HG03039 (cell line): ENCODE data around the gene MRPS2.
"Not testable (repeated sequence)": the region's sequence is repeated elsewhere in the genome, so short reads cannot be mapped to it uniquely, and the experiment has no call there.

Source experiments
- ATAC-seq: cut with Tn5 transposase; IDR thresholded peaks from one replicate; pipeline ENCODE4 v1.9.1; 2021; ENCODE audit warnings: mild to moderate bottlenecking, moderate library complexity; ENCODE audit not compliant: unreplicated experiment

Gene MRPS2

DNA sequence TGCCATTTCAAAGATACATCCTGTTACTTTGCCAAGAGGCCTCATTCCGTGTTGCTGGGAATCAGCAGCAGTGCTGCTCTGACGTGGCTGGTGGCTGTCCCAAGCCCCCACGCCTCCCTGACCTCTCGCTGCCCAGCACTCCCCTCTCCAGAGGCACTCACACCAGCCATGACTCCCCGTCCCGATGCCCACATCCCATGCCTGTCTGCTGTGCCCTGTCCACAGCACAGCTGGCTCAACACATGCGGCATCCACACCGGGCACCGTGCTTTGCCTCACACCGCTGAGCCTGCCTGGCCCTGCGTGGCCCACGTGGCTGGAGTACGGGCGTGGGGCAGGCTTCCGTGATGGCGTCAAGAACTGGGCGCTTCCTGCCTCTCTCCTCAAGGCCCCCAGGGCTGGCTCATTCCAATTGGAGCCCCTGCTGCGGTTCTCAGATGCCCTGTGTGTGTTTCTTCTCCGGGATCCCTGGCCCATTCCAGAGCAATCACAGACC lies 12.9 kb downstream of the MRPS2 start:
- no peak for ATAC-seq

DNA sequence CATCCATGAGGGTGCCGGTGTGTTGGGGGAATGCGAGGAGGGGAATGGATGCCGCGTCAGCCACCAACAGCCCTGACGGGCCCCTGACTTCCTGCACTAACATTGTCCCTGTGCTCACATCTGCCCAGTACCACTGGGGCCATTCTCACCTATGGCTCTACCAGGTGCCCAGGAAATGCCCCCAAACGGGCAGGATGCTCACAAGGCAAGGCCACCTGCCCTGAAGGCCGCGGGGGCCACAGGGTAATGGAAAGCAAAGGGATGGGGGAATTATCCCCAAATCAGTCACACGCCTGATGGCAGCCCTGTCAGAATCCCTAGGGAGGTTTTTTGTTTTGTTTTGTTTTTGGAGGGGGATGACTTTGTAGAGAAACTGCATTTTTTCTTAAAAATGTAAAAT lies 13.4 kb downstream of the MRPS2 start:
- ATAC-seq = not testable (repeated sequence)

- ATAC-seq = no peak
Observed at GRCh38 chr9:135514342-135515082, 14.0 kb downstream of the MRPS2 start.

DNA sequence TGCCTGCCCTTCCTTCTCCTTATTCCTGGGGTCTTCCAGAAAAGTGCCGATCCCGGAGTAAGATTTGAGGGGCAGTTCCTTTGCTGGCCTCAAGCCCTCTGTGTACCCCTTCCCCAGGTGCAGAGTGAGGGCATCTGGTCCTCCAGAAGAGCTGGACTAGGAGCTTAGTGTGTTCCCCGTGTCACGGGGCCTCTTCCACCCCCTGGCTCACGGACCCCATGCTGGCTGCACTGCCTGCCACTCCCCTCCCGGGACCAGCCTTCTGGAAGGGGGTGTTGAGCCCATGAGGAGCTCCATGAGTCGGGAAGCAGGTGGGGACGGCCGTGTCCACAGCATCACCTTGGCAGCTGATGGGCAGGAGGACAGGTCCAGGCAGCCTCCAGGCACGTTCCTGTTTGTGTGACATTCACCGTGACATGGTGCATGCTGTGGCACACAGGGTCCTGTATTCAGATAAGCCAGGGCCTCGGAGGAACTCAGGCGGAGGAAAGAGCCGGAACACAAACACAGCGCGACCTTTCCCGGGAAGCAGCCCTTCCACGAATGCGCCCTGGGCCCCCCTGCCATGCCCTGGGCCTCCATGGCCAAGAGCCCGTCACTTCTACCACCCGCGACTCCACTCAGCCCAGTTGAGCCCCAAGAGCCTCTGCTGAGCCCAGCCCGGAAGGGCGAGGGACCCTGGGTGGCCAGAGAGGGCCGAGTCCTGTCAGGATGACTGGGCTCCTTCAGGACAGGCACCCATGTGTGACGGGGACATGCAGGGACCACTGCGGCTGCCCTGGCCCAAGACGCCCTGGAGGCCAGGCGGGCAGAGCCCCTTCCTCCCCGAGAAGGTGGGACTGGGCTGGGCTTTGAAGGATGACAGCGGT lies 14.8 kb downstream of the MRPS2 start:
- no peak for ATAC-seq

DNA sequence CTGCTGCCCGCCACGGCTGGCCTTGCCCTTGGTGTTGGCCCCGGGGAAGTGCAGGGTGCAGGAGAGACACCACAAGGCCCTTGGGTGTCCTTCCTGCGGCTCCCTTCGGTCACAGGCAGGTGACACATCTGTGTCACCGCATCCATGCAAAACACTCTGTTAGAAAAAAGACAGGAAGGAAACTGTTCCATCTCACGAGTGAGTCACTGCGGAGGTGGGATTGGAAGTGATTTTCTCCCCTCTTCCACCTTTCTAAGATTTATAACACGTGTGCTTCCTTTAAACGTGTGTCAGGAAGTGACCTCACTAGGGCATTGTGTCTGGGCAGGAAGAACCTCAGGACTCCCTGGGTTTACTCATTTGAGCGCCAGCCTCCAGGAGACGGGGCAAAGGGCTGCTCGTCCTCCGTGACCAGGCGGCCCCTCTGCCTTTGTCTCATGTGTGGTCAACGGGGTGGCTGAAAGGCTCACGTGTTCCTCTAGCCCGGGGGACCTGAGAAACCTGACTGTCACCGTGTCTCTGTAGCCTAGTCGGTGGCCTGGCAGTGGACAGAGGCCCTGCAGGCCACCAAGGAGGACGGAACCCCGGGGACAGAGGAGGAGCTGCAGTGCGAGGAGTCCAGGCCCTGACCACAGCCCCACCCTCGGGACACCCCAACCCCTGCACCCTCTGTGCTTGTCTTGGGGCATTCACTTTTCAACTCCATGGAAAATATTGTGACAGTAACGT lies 15.8 kb downstream of the MRPS2 start:
- no peak for ATAC-seq

DNA sequence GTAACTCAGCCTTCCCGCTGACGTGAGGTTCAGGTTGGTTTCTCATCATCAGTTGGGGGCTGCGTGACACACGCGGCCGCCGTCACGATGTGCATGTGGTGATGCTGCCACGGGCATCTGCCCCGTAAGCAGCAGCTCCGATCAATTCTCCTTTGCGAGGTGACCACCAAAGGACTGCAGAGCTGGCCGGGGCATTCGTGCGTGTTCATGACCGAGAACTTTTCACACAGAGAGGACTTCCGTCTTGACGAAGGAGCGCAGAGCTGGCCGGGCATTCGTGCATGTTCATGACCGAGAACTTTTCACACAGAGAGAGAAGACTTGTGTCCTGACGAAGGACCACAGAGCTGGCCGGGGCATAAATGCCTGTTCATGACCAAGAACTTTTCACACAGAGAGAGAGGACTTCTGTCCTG lies 16.9 kb downstream of the MRPS2 start:
- no peak for ATAC-seq

- no peak for ATAC-seq
Observed at GRCh38 chr9:135519179-135519971, 18.9 kb downstream of the MRPS2 start.

DNA sequence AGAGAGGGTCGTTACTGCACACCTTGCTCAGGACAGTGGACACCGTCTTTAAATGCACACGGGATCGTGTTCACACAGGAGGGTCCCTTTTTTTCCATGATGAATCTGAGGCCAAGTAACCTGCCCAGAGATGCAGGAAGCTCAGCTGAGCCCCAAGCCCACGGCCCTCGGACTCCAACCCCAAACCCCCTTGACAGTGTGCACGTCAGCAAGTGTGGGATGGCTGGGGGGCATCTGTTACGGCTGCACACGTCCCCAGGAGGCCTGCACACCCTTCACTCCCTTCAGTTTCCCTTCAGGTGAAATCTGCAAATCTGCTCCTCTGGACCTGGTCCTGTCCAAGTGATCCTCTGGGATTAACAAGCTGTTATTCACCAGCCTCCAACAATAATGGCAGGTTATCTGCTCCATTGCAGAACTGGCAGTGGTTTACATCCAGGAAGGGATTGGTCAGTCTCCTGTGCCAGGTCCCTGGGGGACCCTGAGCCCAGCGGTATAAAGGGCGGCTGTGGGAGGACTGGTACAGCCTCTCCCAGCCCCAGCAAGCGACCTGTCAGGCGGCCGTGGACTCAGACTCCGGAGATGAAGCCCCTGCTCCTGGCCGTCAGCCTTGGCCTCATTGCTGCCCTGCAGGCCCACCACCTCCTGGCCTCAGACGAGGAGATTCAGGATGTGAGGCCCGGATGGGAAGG lies 20.6 kb downstream of the MRPS2 start, which contains the start of gene LCN1:
Gene LCN1, plus strand, starts transcription at position 525 of the 692 bp plus-strand sequence. Its CDS starts 58 bp downstream, at position 583.
- ATAC-seq = no peak

DNA sequence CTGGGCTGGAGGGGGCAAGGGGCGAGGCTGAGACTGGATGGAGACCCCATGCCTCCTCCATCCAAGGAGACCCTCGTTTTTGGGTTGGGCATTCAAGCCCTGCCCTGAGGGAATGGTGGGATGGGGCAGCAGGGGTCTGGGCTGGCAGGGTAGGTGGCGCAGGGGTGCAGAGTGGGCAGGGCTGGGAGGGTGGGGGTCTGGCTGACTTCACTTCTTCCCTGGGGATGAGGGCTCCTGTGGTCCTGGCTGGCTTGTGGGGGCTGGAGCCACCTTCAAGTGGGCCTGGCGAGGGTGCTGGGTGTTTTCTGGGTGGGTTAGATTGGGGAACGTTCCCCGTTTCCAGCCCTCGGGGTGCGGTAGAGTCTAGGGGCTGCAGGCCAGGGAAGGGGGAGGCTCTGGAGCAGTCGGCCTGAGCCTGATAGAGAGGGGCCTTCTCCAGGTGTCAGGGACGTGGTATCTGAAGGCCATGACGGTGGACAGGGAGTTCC lies 21.2 kb downstream of the MRPS2 start:
- ATAC-seq = no peak

- no peak for ATAC-seq
Observed at GRCh38 chr9:135522137-135522877, 21.8 kb downstream of the MRPS2 start.

- no peak for ATAC-seq
Observed at GRCh38 chr9:135522931-135523330, 22.4 kb downstream of the MRPS2 start.

DNA sequence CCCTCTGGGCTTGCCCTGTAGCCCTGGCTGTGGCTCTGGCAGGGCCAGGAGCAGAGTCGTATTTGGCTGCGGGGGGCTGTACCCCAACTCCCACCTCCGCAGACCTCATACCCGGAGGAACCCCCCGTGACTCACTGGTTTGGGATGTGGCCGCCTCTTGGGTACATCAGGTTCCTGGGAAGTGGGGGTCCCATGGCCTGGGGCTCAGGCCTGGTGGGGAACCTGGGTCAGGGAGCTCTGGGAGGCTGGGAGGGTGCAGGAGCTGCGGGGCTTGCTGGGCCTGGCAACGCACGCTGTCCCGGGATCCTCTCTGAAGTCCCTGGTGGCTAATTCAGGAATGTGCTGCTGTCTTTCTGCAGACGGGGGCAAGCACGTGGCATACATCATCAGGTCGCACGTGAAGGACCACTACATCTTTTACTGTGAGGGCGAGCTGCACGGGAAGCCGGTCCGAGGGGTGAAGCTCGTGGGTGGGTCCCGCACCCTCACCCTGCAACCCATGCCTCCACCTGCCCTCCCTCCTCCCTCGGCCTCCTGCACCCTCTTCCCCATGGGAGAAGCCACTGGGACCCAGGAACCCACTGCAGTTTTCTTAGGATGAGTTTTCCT lies 23.1 kb downstream of the MRPS2 start:
- ATAC-seq = no peak

GRCh38 chr9:135524130-135524861 lies 23.8 kb downstream of the MRPS2 start:
- no peak for ATAC-seq

GRCh38 chr9:135525241-135526088 lies 25.0 kb downstream of the MRPS2 start:
- ATAC-seq = no peak

DNA sequence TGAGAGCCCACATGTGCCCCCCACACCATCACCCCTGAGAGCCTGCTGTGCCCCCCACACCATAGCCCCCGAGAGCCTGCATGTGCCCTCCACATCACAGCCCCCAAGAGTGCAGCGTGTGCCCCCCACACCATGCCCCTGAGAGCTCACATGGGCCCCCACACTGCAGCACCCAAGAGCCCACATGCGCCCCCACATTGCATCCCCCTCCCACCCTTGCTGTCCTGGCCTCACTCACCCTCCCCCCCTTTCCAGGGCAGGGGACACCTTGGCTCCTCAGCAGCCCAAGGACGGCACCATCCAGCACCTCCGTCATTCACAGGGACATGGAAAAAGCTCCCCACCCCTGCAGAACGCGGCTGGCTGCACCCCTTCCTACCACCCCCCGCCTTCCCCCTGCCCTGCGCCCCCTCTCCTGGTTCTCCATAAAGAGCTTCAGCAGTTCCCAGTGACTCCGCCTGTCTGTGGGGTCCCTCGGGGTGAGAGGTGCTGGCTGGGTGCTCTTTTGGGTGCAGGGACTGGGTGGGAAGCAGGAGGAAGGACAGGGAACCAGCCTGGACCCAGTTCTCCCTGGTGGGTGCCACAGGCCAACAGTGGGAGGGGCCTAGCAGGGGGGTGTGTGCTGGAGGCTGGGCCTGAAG lies 25.7 kb downstream of the MRPS2 start:
- ATAC-seq = no peak
